Liver (tissue), 9 donors: ENCODE results near the gene ZDHHC4. TPM values are rescaled to one million over a fixed set of nuclear protein-coding genes. Genes with fewer than 3 reads are reported as not detected.

ENCODE experiments used
- DNase-seq: peaks from one replicate; pipeline ENCODE4 v3.0.0-alpha.2; 2017; ENCODE audit warnings: low spot score
- H3K27ac ChIP-seq, 2 donors: one replicate each; pipeline ENCODE4 v1.7.0; 2013; ENCODE audit warnings: inconsistent platforms in 2 of 2, low read length in 2 of 2, control low read depth in 1 of 2, low read depth in 1 of 2, mild to moderate bottlenecking in 1 of 2
- H3K27me3 ChIP-seq, 4 donors: one replicate each; pipeline versions ENCODE4 v1.6.1 to v1.7.0; 2013; ENCODE audit warnings: low read length in 3 of 4, inconsistent platforms in 1 of 4, mild to moderate bottlenecking in 1 of 4, moderate library complexity in 1 of 4; ENCODE audit not compliant: control insufficient read depth in 4 of 4, insufficient read depth in 4 of 4
- H3K36me3 ChIP-seq, 4 donors: one replicate each; pipeline versions ENCODE4 v1.6.1 to v1.7.0; 2013; ENCODE audit warnings: low read length in 3 of 4, mild to moderate bottlenecking in 3 of 4, low read depth in 1 of 4, moderate library complexity in 1 of 4; ENCODE audit not compliant: control insufficient read depth in 4 of 4, insufficient read depth in 3 of 4
- H3K4me1 ChIP-seq, 4 donors: one replicate each; pipeline versions ENCODE4 v1.6.1 to v1.7.0; 2013; ENCODE audit warnings: low read length in 3 of 4, mild to moderate bottlenecking in 3 of 4, moderate library complexity in 1 of 4; ENCODE audit not compliant: control insufficient read depth in 4 of 4, insufficient read depth in 4 of 4
- H3K4me3 ChIP-seq, 3 donors: one replicate each; pipeline versions ENCODE4 v1.6.1 to v1.7.0; 2013; ENCODE audit warnings: low read length in 3 of 3, control low read depth in 1 of 3, low read depth in 1 of 3, mild to moderate bottlenecking in 1 of 3
- H3K9ac ChIP-seq, 2 donors: one replicate each; pipeline ENCODE4 v1.7.0; 2013; ENCODE audit warnings: low read length in 2 of 2, mild to moderate bottlenecking in 2 of 2, moderate library complexity in 2 of 2, control low read depth in 1 of 2, low read depth in 1 of 2
- H3K9me3 ChIP-seq, 4 donors: one replicate each; pipeline versions ENCODE4 v1.6.1 to v1.7.0; 2013; ENCODE audit warnings: low read length in 3 of 4; ENCODE audit not compliant: control insufficient read depth in 4 of 4
- EGR1 ChIP-seq, 2 donors: IDR thresholded peaks; 2 replicates each; pipeline ENCODE4 v1.6.1; 2016 to 2018; ENCODE audit warnings: antibody characterized with exemption in 2 of 2, low read depth in 2 of 2
- FOXA1 ChIP-seq: IDR thresholded peaks from 2 replicates; pipeline ENCODE4 v1.6.1; 2016; ENCODE audit warnings: antibody characterized with exemption
- FOXA2 ChIP-seq: IDR thresholded peaks from 2 replicates; pipeline ENCODE4 v1.6.1; 2016; ENCODE audit warnings: antibody characterized with exemption
- GABPA ChIP-seq, 2 donors: IDR thresholded peaks in 1 of 2; conservative IDR thresholded peaks in 1 of 2; 2 replicates each; pipeline ENCODE4 v1.6.1; 2016; ENCODE audit warnings: antibody characterized with exemption in 2 of 2, mild to moderate bottlenecking in 1 of 2, moderate library complexity in 1 of 2
- HNF4A ChIP-seq, 2 donors: conservative IDR thresholded peaks; 2 replicates each; pipeline ENCODE4 v1.6.1; 2016; ENCODE audit warnings: antibody characterized with exemption in 2 of 2, mild to moderate bottlenecking in 2 of 2
- HNF4G ChIP-seq: IDR thresholded peaks from 2 replicates; pipeline ENCODE4 v1.6.1; 2016; ENCODE audit warnings: antibody characterized with exemption
- JUND ChIP-seq, 2 donors: IDR thresholded peaks; 2 replicates each; pipeline ENCODE4 v1.6.1; 2016; ENCODE audit warnings: antibody characterized with exemption in 2 of 2
- NR2F2 ChIP-seq: IDR thresholded peaks from 2 replicates; pipeline ENCODE4 v1.6.1; 2016; ENCODE audit warnings: antibody characterized with exemption
- RAD21 ChIP-seq, 2 donors: IDR thresholded peaks; 2 replicates each; pipeline ENCODE4 v1.6.1; 2016; ENCODE audit warnings: antibody characterized with exemption in 2 of 2, mild to moderate bottlenecking in 2 of 2
- RXRA ChIP-seq, 2 donors: IDR thresholded peaks; 2 replicates each; pipeline ENCODE4 v1.6.1; 2017 to 2018; ENCODE audit warnings: antibody characterized with exemption in 2 of 2, mild to moderate bottlenecking in 1 of 2
- SP1 ChIP-seq: IDR thresholded peaks from 2 replicates; pipeline ENCODE4 v1.6.1; 2018; ENCODE audit warnings: antibody characterized with exemption, mild to moderate bottlenecking
- YY1 ChIP-seq: IDR thresholded peaks from 2 replicates; pipeline ENCODE4 v1.6.1; 2016; ENCODE audit warnings: antibody characterized with exemption, mild to moderate bottlenecking
- WGBS: extraction: QIAGEN DNeasy Blood & Tissue Kit; methylation state at CpG from one replicate; pipeline ENCODE4 v1.1.7; 2013; 5-methylcytosine and 5-hydroxymethylcytosine counted together
- polyA plus RNA-seq, 2 donors: library from polyadenylated mRNA; stranded (reverse) in 1 of 2; unstranded in 1 of 2; fragments of 200-250 nt in 1 of 2; fragments of >200 nt in 1 of 2; fragmentation: Nextera tagmentation in 1 of 2; extraction: Ambion mirVana in 1 of 2; gene quantifications; one replicate each; pipeline versions ENCODE4 v1.2.1 to v1.2.3, GENCODE V29; 2013 to 2015
- total RNA-seq, 2 donors: library from RNA; depleted of rRNA; stranded (reverse); fragments of >200 nt; gene quantifications; one replicate each; pipeline ENCODE4 v1.2.3, GENCODE V29; 2014
- TF ChIP-seq, protein P1 (sequence below): IDR thresholded peaks from 2 replicates; pipeline ENCODE4 v1.6.1; 2016; ENCODE audit warnings: antibody characterized with exemption
- TF ChIP-seq, protein P2 (sequence below): IDR thresholded peaks from 2 replicates; pipeline ENCODE4 v1.6.1; 2016; ENCODE audit warnings: antibody characterized with exemption
- TF ChIP-seq, protein P3 (sequence below): IDR thresholded peaks from 2 replicates; pipeline ENCODE4 v1.6.1; 2016; ENCODE audit warnings: antibody characterized with exemption, mild to moderate bottlenecking
- TF ChIP-seq, protein P4 (sequence below): IDR thresholded peaks from 2 replicates; pipeline ENCODE4 v1.6.1; 2016; ENCODE audit warnings: antibody characterized with exemption
- donor health status: healthy.
- donor health status: healthy.
- donor health status: healthy.
- donor health status: healthy.
- donor health status: healthy.

Gene ZDHHC4
- total RNA-seq = 10 to 100 TPM; 32.1 to 35.6 TPM
- 10 to 100 TPM; 34.2 to 46.8 TPM for polyA plus RNA-seq

DNA sequence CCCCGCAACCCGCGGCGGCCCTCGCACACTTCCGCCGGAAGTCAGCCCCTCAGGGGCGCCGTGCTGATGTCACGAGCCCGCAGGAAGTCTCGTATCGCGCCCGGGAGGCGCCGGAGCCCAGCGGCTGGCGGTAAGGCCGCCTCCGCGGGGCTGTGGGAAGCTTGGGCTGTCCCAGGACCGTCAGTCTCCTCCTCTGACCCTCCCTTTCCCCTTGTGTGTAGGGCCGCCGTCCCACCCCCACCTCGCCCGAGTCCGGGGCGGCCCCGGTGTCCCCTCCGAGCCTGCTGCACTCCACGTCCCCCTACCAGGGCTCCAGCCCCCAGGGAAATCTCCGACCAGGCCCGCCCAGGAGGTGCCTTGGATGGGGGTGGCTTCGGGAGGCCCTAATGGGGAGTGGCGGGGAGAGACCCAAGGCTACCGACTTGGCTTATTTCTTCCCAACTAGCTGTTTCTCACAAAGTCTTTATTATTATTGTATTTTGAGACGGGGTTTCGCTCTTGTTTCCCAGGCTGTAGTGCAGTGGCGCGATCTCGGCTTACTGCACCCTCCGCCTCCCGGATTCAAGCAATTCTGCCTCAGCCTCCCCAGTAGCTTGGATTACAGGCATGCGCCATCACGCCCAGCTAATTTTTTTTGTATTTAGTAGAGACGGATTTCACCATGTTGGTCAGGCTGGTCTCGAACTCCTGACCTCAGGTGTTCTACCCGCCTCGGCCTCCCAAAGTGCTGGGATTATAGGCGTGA, at the start of gene ZDHHC4:
Gene ZDHHC4, plus strand, starts transcription at position 86 of the 745 bp plus-strand sequence. CDS start 3,108 bp downstream, outside the sequence.
- H3K4me3 ChIP-seq = peak within 1 kb of the TSS; percentile 35 to 84 (median 75)
- peak; percentile 87 for DNase-seq
- H3K9ac ChIP-seq = peak within 1 kb of the TSS; percentile 61 to 84
- peak within 1 kb of the TSS; percentile 59 to 87 for H3K27ac ChIP-seq
- peaks cover 7 to 27% (median 19%) of the 10 kb centered on the region in 4 donors for H3K36me3 ChIP-seq
- TF ChIP-seq JUND (IDR thresholded peaks at IDR 0.05) = no peak
- no peak for TF ChIP-seq HNF4G
- TF ChIP-seq HNF4A (conservative IDR thresholded peaks at IDR 0.05) = no peak
- TF ChIP-seq, protein P1, sequence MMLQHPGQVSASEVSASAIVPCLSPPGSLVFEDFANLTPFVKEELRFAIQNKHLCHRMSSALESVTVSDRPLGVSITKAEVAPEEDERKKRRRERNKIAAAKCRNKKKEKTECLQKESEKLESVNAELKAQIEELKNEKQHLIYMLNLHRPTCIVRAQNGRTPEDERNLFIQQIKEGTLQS = no peak
- no peak for TF ChIP-seq FOXA1
- TF ChIP-seq EGR1 (IDR thresholded peaks at IDR 0.05; ENCODE audit: low read depth in 2 of 2) = peak in 1 of 2 donors; percentile 45
- TF ChIP-seq SP1 = peak; percentile 21
- peak; percentile 60 for TF ChIP-seq YY1
- TF ChIP-seq, protein P2, sequence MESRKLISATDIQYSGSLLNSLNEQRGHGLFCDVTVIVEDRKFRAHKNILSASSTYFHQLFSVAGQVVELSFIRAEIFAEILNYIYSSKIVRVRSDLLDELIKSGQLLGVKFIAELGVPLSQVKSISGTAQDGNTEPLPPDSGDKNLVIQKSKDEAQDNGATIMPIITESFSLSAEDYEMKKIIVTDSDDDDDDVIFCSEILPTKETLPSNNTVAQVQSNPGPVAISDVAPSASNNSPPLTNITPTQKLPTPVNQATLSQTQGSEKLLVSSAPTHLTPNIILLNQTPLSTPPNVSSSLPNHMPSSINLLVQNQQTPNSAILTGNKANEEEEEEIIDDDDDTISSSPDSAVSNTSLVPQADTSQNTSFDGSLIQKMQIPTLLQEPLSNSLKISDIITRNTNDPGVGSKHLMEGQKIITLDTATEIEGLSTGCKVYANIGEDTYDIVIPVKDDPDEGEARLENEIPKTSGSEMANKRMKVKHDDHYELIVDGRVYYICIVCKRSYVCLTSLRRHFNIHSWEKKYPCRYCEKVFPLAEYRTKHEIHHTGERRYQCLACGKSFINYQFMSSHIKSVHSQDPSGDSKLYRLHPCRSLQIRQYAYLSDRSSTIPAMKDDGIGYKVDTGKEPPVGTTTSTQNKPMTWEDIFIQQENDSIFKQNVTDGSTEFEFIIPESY = peak; percentile 59
- TF ChIP-seq, protein P3, sequence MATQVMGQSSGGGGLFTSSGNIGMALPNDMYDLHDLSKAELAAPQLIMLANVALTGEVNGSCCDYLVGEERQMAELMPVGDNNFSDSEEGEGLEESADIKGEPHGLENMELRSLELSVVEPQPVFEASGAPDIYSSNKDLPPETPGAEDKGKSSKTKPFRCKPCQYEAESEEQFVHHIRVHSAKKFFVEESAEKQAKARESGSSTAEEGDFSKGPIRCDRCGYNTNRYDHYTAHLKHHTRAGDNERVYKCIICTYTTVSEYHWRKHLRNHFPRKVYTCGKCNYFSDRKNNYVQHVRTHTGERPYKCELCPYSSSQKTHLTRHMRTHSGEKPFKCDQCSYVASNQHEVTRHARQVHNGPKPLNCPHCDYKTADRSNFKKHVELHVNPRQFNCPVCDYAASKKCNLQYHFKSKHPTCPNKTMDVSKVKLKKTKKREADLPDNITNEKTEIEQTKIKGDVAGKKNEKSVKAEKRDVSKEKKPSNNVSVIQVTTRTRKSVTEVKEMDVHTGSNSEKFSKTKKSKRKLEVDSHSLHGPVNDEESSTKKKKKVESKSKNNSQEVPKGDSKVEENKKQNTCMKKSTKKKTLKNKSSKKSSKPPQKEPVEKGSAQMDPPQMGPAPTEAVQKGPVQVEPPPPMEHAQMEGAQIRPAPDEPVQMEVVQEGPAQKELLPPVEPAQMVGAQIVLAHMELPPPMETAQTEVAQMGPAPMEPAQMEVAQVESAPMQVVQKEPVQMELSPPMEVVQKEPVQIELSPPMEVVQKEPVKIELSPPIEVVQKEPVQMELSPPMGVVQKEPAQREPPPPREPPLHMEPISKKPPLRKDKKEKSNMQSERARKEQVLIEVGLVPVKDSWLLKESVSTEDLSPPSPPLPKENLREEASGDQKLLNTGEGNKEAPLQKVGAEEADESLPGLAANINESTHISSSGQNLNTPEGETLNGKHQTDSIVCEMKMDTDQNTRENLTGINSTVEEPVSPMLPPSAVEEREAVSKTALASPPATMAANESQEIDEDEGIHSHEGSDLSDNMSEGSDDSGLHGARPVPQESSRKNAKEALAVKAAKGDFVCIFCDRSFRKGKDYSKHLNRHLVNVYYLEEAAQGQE = no peak
- peak; percentile 27 for TF ChIP-seq NR2F2
- TF ChIP-seq, protein P4, sequence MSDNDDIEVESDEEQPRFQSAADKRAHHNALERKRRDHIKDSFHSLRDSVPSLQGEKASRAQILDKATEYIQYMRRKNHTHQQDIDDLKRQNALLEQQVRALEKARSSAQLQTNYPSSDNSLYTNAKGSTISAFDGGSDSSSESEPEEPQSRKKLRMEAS = no peak
- TF ChIP-seq RAD21 (IDR thresholded peaks at IDR 0.05) = peak in 1 of 2 donors; percentile 10
- no peak for TF ChIP-seq RXRA (IDR thresholded peaks at IDR 0.05)
- TF ChIP-seq FOXA2 = no peak
- peak; percentile 93 to 95 for TF ChIP-seq GABPA (IDR thresholded peaks at IDR 0.05 in 1 of 2, conservative IDR thresholded peaks at IDR 0.05 in 1 of 2)
- peaks cover 0 to 12% (median 9%) of the 10 kb centered on the region in 4 donors for H3K4me1 ChIP-seq
- 16% methylated on average over 51 of the region's 51 CpGs for WGBS
- no peaks in the 10 kb centered on the region for H3K9me3 ChIP-seq
- no peaks in the 10 kb centered on the region for H3K27me3 ChIP-seq
